Measurements from ENCODE around the gene HS3ST6.

GRCh38 chr16:1941162-1942046 is 23.2 kb upstream of the HS3ST6 start:
- TF ChIP-seq CTCF (conservative IDR thresholded peaks at IDR 0.05; ENCODE audit: low read length) (no peak), EZH2phosphoT487 (IDR thresholded peaks at IDR 0.05; ENCODE audit: borderline replicate concordance) (no peak)

All from Loucy (cell line).